ENCODE measurements around the gene PRKAG1.

Gene PRKAG1

DNA sequence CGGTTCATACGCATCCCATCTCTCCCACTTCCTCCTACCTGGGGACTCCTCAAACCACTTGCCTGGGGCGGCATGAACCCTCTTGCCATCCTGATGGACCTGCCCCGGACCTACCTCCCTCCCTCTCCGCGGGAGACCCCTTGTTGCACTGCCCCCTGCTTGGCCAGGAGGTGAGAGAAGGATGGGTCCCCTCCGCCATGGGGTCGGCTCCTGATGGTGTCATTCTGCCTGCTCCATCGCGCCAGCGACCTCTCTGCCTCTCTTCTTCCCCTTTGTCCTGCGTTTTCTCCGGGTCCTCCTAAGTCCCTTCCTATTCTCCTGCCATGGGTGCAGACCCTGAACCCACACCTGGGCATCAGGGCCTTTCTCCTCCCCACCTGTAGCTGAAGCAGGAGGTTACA lies 36.8 kb downstream of the PRKAG1 start:
- DNase-seq (ENCODE audit: low spot score): no peak

GRCh38 chr12:48980953-48981756 lies 37.4 kb downstream of the PRKAG1 start:
- peak; percentile 39 for DNase-seq (ENCODE audit: low spot score)

- peak; percentile 56 for DNase-seq (ENCODE audit: low spot score)
These were observed 38.1 kb downstream of the PRKAG1 start for GRCh38 chr12:48980389-48980952.

GRCh38 chr12:48979602-48980388 lies 38.8 kb downstream of the PRKAG1 start:
- DNase-seq (ENCODE audit: low spot score): peak; percentile 67

DNA sequence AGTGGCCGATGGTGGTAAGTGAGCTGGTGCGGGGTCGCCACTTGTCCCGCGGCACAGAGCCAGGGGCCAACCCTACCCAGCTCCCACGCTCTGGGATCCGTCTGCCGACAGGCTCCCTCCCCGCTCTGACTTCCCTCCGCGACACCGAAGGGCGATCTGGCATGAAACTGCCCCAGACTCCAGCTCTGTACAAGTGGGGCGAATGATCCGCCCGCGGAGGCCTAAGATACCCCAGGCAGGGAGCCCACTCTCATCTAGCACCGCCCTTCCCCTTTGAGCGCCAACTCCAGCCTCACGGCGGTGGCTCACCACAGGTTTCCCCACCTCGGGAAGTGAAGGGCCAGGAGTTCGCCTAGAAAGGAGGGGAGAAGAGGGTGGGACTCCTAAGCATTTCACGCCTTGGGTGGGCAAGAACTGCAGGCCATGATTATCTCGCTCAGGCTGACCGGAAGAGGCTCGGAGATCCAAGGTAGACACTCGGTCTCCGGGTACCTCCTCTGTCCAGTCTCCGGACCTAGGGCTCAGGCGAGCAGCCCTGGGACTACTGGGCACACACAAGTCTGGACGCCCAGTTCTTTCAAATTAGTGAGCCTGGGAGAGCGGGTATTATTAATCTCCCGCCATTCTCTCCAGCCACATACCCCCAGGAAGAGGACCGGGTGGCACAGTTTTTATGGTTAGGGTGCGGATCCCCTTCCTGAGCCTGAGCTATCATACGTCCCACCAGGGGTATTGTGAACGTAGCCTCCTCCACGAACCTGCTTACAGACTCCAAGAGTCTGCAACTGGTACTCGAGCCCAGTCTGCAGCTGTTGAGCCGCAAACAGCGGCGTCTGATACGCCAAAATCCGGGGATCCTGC lies 39.6 kb downstream of the PRKAG1 start:
- DNase-seq (ENCODE audit: low spot score): no peak

GRCh38 chr12:48978291-48978740 lies 40.3 kb downstream of the PRKAG1 start, which contains the start of gene WNT1:
Gene WNT1 (plus strand): TSS chr12:48978322. CDS start chr12:48978651, 329 bp downstream.
- DNase-seq (ENCODE audit: low spot score): no peak

GRCh38 chr12:48977290-48978281 lies 41.0 kb downstream of the PRKAG1 start:
- DNase-seq (ENCODE audit: low spot score): peak; percentile 86

GRCh38 chr12:48973941-48974673 lies 44.5 kb downstream of the PRKAG1 start:
- no peak for DNase-seq (ENCODE audit: low spot score)

DNA sequence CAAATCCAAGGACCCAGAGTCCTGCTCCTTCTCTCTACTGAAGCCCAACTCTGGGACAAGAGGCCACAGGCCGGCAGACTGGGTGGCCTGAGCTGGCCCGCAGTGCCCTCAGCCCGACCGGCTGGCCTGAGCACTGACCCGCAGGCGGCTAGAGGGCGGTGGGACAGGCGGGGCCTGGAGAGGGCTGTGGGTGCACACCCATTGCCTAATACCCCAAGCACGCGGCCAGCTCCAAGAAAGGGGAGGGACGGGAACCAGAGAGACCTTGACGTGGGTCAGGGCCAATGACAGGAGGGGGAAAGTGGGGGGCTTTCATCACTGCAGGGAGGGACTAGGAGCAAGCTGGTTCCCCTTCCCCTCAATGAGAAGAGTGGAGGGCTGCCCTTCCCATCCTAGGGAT lies 45.0 kb downstream of the PRKAG1 start:
- DNase-seq (ENCODE audit: low spot score): no peak

DNA sequence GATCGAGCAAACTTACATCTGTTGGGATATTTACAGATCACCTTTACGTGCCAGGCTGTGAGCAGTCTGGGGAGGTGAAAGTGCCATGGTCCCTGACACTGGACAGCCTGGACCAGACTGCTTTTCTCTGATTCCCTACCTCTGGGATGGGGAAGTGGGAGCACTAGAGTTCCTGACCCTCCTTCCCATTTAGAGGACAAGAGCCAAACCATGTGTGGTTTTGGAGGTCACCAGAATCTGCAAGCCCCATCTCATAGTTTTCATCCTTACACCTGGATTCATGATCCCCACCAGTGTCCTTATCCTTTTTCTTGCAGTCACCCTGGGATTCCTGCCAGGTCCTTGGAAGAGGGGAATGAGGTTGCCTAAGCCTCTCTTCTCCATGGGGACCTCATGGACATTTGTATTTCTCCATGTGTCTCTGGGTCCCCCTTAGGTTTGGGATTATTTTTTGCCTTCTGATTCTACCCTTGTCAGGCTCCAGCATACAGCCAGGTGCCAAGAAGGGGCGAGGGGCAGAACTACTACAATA lies 45.6 kb downstream of the PRKAG1 start:
- no peak for DNase-seq (ENCODE audit: low spot score)

- no peak for DNase-seq (ENCODE audit: low spot score)
These were observed 46.2 kb downstream of the PRKAG1 start for GRCh38 chr12:48972213-48972951.

GRCh38 chr12:48970702-48971334 lies 47.8 kb downstream of the PRKAG1 start:
- peak; percentile 1 for DNase-seq (ENCODE audit: low spot score)

- peak; percentile 40 for DNase-seq (ENCODE audit: low spot score)
These were observed 48.5 kb downstream of the PRKAG1 start for GRCh38 chr12:48969833-48970701.

DNA sequence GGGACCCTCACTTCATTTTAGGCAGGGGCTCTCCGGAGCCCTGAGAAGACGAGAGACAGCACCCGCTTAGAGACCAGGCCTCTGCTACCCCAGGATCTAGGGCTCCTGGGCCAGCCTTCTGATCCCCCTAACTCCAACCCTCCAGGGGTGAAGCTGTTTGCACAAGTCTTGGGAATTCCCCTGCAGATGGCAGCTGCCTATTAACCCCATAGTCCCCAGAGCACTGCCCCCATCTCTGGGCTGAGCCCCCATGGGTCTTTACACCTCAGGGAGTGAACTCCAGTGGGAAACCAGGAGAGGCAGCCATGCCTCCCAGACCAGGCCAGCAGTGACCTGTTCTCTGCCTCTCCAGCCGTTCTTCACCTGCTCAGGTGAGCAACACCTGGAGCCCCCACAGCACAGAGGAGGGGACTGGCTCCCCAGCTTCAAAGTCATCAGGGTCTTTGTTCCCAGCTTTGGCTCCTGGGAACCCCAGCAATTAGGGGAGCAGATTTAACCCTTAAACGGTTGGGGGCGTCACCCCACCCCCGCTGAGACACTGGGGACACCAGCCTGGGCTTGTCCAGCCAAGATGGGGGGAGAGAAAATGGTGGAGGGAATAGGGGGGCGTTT lies 49.3 kb downstream of the PRKAG1 start:
- DNase-seq (ENCODE audit: low spot score): peak; percentile 2

DNA sequence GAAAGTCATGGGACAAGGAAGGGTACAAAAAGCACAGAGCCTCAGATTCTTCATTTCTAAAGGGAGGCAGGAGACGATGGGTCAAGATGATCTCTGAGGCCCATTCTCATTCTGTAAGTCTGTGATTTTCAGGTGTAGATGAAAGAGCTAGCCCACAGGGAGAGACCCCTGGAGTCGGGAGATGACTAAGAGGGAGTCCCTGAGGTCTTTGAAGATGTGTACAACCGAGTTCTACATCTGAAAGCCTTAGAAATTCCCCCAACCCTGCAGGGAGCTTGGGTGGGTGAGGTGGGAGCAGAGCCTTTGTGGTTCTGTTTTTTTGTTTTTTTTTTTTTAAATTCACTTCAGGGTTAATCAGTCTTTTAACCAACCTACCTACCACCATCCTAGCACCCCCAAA lies 50.1 kb downstream of the PRKAG1 start:
- no peak for DNase-seq (ENCODE audit: low spot score)

DNA sequence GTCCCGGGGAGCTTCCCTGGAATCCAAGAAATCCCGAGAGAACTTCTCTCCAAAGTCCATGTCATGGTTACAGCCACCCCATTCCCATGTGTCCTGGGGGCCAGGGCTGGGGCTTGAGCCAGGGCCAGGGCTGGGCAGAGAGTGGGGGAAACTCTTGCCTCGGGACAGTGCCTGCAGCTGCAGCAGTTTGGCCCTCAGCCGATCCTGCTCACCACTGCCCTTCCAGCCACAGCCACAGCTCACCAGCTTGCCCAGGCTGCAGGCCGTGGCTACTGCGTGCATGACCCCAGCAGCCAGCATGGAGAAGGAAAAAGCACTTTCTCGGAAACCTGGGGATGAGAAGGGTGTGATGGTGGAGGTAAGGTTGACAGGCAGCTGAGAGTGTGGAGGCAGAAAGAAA lies 50.6 kb downstream of the PRKAG1 start:
- no peak for DNase-seq (ENCODE audit: low spot score)
